H9 (cell line): ENCODE measurements around the gene DCTN5. TPM values are rescaled to one million over a fixed set of nuclear protein-coding genes. Genes with fewer than 3 reads are reported as not detected.

Source experiments
- DNase-seq: peaks from one replicate; pipeline ENCODE4 v3.0.0-alpha.2; 2017
- H2AFZ ChIP-seq: one replicate; pipeline ENCODE4 v1.6.1; 2013; ENCODE audit warnings: mild to moderate bottlenecking, low read length, control low read depth, moderate library complexity
- H2AK5ac ChIP-seq: 2 replicates; pipeline ENCODE4 v1.6.1; 2013; ENCODE audit warnings: low read length, control low read depth, mixed read lengths; ENCODE audit not compliant: insufficient read length
- H2BK120ac ChIP-seq: one replicate; pipeline ENCODE4 v1.6.1; 2013; ENCODE audit warnings: low read depth, mild to moderate bottlenecking, low read length, control low read depth, inconsistent platforms; ENCODE audit not compliant: poor library complexity, severe bottlenecking
- H2BK12ac ChIP-seq: 2 replicates; pipeline ENCODE4 v1.6.1; 2013; ENCODE audit warnings: low read length, control low read depth, mixed read lengths, low read depth; ENCODE audit not compliant: insufficient read length
- H2BK15ac ChIP-seq: 2 replicates; pipeline ENCODE4 v1.6.1; 2013; ENCODE audit warnings: low read depth, low read length, control low read depth
- H2BK20ac ChIP-seq: one replicate; pipeline ENCODE4 v1.6.1; 2013; ENCODE audit warnings: low read depth, mild to moderate bottlenecking, low read length, control low read depth, inconsistent platforms; ENCODE audit not compliant: poor library complexity, severe bottlenecking
- H2BK5ac ChIP-seq: 2 replicates; pipeline ENCODE4 v1.6.1; 2013; ENCODE audit warnings: low read length, control low read depth, mixed read lengths; ENCODE audit not compliant: insufficient read length
- H3K14ac ChIP-seq: 2 replicates; pipeline ENCODE4 v1.6.1; 2013; ENCODE audit warnings: low read length, control low read depth; ENCODE audit not compliant: insufficient read depth
- H3K18ac ChIP-seq: 2 replicates; pipeline ENCODE4 v1.6.1; 2013; ENCODE audit warnings: low read depth, mild to moderate bottlenecking, mixed read lengths, low read length, control low read depth; ENCODE audit not compliant: insufficient read length
- H3K23ac ChIP-seq: 2 replicates; pipeline ENCODE4 v1.6.1; 2013; ENCODE audit warnings: low read length, control low read depth, mixed read lengths, low read depth; ENCODE audit not compliant: insufficient read length
- H3K23me2 ChIP-seq: 2 replicates; pipeline ENCODE4 v1.6.1; 2013; ENCODE audit warnings: low read depth, mild to moderate bottlenecking, mixed read lengths, low read length, control low read depth; ENCODE audit not compliant: insufficient read length, poor library complexity, severe bottlenecking
- H3K27ac ChIP-seq: 2 replicates; pipeline ENCODE4 v1.5.1; 2013; ENCODE audit warnings: low read length, control low read depth, mixed read lengths, low read depth; ENCODE audit not compliant: insufficient read length
- H3K27me3 ChIP-seq: 2 replicates; pipeline ENCODE4 v1.6.1; 2013; ENCODE audit warnings: low read length, control low read depth, inconsistent platforms; ENCODE audit not compliant: insufficient read depth
- H3K4ac ChIP-seq: 2 replicates; pipeline ENCODE4 v1.6.1; 2013; ENCODE audit warnings: low read depth, mild to moderate bottlenecking, control low read depth, inconsistent platforms, low read length, moderate library complexity
- H3K4me1 ChIP-seq: 2 replicates; pipeline ENCODE4 v1.6.1; 2013; ENCODE audit warnings: low read length, control low read depth, inconsistent platforms; ENCODE audit not compliant: insufficient read depth
- H3K4me2 ChIP-seq: 2 replicates; pipeline ENCODE4 v1.6.1; 2013; ENCODE audit warnings: low read length, control low read depth, mixed read lengths; ENCODE audit not compliant: insufficient read length, insufficient read depth
- H3K56ac ChIP-seq: 2 replicates; pipeline ENCODE4 v1.6.1; 2013; ENCODE audit warnings: low read depth, mild to moderate bottlenecking, mixed read lengths, low read length, control low read depth; ENCODE audit not compliant: insufficient read length
- H3K79me1 ChIP-seq: 2 replicates; pipeline ENCODE4 v1.6.1; 2013; ENCODE audit warnings: low read depth, mild to moderate bottlenecking, moderate library complexity, low read length, control low read depth, inconsistent platforms; ENCODE audit not compliant: insufficient read depth, poor library complexity, severe bottlenecking
- H3K79me2 ChIP-seq: 2 replicates; pipeline ENCODE4 v1.6.1; 2013; ENCODE audit warnings: low read length, control low read depth, inconsistent platforms; ENCODE audit not compliant: insufficient read depth
- H3K9ac ChIP-seq: 2 replicates; pipeline ENCODE4 v1.6.1; 2013; ENCODE audit warnings: low read length, control low read depth, mixed read lengths; ENCODE audit not compliant: insufficient read length; ENCODE audit errors: extremely low read depth
- H3K9me3 ChIP-seq: one replicate; pipeline ENCODE4 v1.6.1; 2013; ENCODE audit warnings: low read depth, low read length, inconsistent platforms; ENCODE audit not compliant: control insufficient read depth
- H3T11ph ChIP-seq: one replicate; pipeline ENCODE4 v1.6.1; 2013; ENCODE audit warnings: mild to moderate bottlenecking, low read length, control low read depth, inconsistent platforms
- H4K20me1 ChIP-seq: one replicate; pipeline ENCODE4 v1.6.1; 2013; ENCODE audit not compliant: control insufficient read depth, insufficient read length, insufficient read depth
- H4K5ac ChIP-seq: 2 replicates; pipeline ENCODE4 v1.6.1; 2013; ENCODE audit warnings: low read depth, mild to moderate bottlenecking, mixed read lengths, low read length, control low read depth; ENCODE audit not compliant: insufficient read length
- H4K8ac ChIP-seq: replicated peaks from 2 replicates; pipeline ENCODE4 v1.6.1; 2013; ENCODE audit warnings: low read length, control low read depth, mixed read lengths, low read depth; ENCODE audit not compliant: insufficient read length
- H4K91ac ChIP-seq: 2 replicates; pipeline ENCODE4 v1.6.1; 2013; ENCODE audit warnings: low read depth, mild to moderate bottlenecking, moderate library complexity, mixed read lengths, low read length, control low read depth; ENCODE audit not compliant: insufficient read length
- H3K27ac Mint-ChIP-seq, 3 experiments: 2 replicates in 2 of 3; 3 replicates in 1 of 3; pipeline ENCODE4 v1.8.0; 2020 to 2021; ENCODE audit warnings: mixed read lengths in 3 of 3, mild to moderate bottlenecking in 1 of 3, moderate library complexity in 1 of 3
- H3K27me3 Mint-ChIP-seq: 2 replicates; pipeline ENCODE4 v1.8.0; 2021; ENCODE audit warnings: low read depth, mild to moderate bottlenecking, moderate library complexity, mixed read lengths
- H3K36me3 Mint-ChIP-seq, 3 experiments: 2 replicates in 2 of 3; 3 replicates in 1 of 3; pipeline ENCODE4 v1.8.0; 2020 to 2021; ENCODE audit warnings: low read depth in 3 of 3, mixed read lengths in 3 of 3; ENCODE audit not compliant: insufficient read depth in 1 of 3
- H3K4me1 Mint-ChIP-seq, 2 experiments: 2 replicates each; pipeline ENCODE4 v1.8.0; 2020; ENCODE audit warnings: mixed read lengths in 2 of 2
- H3K4me3 Mint-ChIP-seq, 2 experiments: 2 replicates in 1 of 2; 3 replicates in 1 of 2; pipeline ENCODE4 v1.8.0; 2020 to 2021; ENCODE audit warnings: mild to moderate bottlenecking in 2 of 2, mixed read lengths in 2 of 2, moderate library complexity in 1 of 2
- H3K9me3 Mint-ChIP-seq, 2 experiments: 2 replicates in 1 of 2; 3 replicates in 1 of 2; pipeline ENCODE4 v1.8.0; 2020; ENCODE audit warnings: mild to moderate bottlenecking in 2 of 2, mixed read lengths in 2 of 2, moderate library complexity in 1 of 2
- WGBS: extraction: QIAGEN DNeasy Blood & Tissue Kit; methylation state at CpG from one replicate; pipeline ENCODE4 v1.1.7; 2013; ENCODE audit warnings: missing lambda C conversion rate, low lambda C conversion rate, mixed read lengths; ENCODE audit not compliant: insufficient read length; ENCODE audit errors: extremely low coverage; 5-methylcytosine and 5-hydroxymethylcytosine counted together
- total RNA-seq: library from RNA; stranded (reverse); gene quantifications from 2 replicates; pipeline ENCODE4 v1.2.1, GENCODE V29; 2021
- TF ChIP-seq, protein P1 (sequence below): fragments of 200-600 bp; sonication (generic); conservative IDR thresholded peaks from 3 replicates; pipeline ENCODE4 v1.8.0; 2021; ENCODE audit warnings: antibody characterized with exemption, mild to moderate bottlenecking

Gene DCTN5
- total RNA-seq, 1 experiment from 2014 or later, result 114 TPM

GRCh38 chr16:23701045-23701444, 59.8 kb downstream of the DCTN5 start:
- Histone ChIP-seq H2BK12ac (no peak overlapping the region), H3K18ac (no peak overlapping the region), H2BK120ac (no peak overlapping the region), H3K4me2 (peak overlapping the region; percentile 9), H3K56ac (no peak overlapping the region), H4K20me1 (no peaks in the 10 kb centered on the region), H4K8ac (no peak overlapping the region), H3K23me2 (no peaks in the 10 kb centered on the region), H3K9ac (no peak overlapping the region), H3K27ac (no peak overlapping the region), H3K4me1 (no peaks in the 10 kb centered on the region), H3K9me3 (no peaks in the 10 kb centered on the region), H3K27me3 (no peaks in the 10 kb centered on the region), H3K4ac (no peak overlapping the region), H3K14ac (no peak overlapping the region), H2AFZ (no peak overlapping the region), H3K79me2 (no peaks in the 10 kb centered on the region), H2BK20ac (no peak overlapping the region), H3T11ph (no peak overlapping the region), H2AK5ac (no peak overlapping the region), H3K79me1 (no peaks in the 10 kb centered on the region), H3K23ac (no peak overlapping the region), H2BK5ac (no peak overlapping the region), H4K91ac (no peak overlapping the region), H2BK15ac (no peak overlapping the region), H4K5ac (no peak overlapping the region)
- no peak overlapping the region for H3K4me3 Mint-ChIP-seq
- H3K9me3 Mint-ChIP-seq, result peaks cover 5 to 8% of the 10 kb centered on the region in 2 experiments
- H3K27me3 Mint-ChIP-seq, result peaks cover 10% of the 10 kb centered on the region
- H3K4me1 Mint-ChIP-seq, result peaks cover 11 to 13% of the 10 kb centered on the region in 2 experiments
- no peak overlapping the region for H3K27ac Mint-ChIP-seq
- no CpG with 5 or more reads among the region's 8 CpGs for WGBS
- peaks cover 4 to 12% (median 4%) of the 10 kb centered on the region in 3 experiments for H3K36me3 Mint-ChIP-seq
- TF ChIP-seq, protein P1, sequence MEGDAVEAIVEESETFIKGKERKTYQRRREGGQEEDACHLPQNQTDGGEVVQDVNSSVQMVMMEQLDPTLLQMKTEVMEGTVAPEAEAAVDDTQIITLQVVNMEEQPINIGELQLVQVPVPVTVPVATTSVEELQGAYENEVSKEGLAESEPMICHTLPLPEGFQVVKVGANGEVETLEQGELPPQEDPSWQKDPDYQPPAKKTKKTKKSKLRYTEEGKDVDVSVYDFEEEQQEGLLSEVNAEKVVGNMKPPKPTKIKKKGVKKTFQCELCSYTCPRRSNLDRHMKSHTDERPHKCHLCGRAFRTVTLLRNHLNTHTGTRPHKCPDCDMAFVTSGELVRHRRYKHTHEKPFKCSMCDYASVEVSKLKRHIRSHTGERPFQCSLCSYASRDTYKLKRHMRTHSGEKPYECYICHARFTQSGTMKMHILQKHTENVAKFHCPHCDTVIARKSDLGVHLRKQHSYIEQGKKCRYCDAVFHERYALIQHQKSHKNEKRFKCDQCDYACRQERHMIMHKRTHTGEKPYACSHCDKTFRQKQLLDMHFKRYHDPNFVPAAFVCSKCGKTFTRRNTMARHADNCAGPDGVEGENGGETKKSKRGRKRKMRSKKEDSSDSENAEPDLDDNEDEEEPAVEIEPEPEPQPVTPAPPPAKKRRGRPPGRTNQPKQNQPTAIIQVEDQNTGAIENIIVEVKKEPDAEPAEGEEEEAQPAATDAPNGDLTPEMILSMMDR, result no peak
- DNase-seq, result no peak
